ENCODE data around the gene SCAF8. TPM values are rescaled to one million over a fixed set of nuclear protein-coding genes. Genes with fewer than 3 reads are reported as not detected.

The SCAF8 gene
- total RNA-seq, 4 donors from 2014 or later, result 41.1 to 50.7 (median 44.9) TPM

GRCh38 chr6:154849475-154849874 lies 116.3 kb downstream of the SCAF8 start:
- 100% methylated on average over 1 of the region's 1 CpG for WGBS, 2 donors
- Histone ChIP-seq H3K9me3 (no peaks in the 10 kb centered on the region), H3K4me1 (peaks cover 0 to 31% (median 4%) of the 10 kb centered on the region in 4 donors), H3K27ac (no peak overlapping the region), H3K36me3 (peaks cover 0 to 23% (median 0%) of the 10 kb centered on the region in 3 donors), H3K4me3 (no peak overlapping the region), H3K27me3 (no peaks in the 10 kb centered on the region)
- TF ChIP-seq, protein P1, sequence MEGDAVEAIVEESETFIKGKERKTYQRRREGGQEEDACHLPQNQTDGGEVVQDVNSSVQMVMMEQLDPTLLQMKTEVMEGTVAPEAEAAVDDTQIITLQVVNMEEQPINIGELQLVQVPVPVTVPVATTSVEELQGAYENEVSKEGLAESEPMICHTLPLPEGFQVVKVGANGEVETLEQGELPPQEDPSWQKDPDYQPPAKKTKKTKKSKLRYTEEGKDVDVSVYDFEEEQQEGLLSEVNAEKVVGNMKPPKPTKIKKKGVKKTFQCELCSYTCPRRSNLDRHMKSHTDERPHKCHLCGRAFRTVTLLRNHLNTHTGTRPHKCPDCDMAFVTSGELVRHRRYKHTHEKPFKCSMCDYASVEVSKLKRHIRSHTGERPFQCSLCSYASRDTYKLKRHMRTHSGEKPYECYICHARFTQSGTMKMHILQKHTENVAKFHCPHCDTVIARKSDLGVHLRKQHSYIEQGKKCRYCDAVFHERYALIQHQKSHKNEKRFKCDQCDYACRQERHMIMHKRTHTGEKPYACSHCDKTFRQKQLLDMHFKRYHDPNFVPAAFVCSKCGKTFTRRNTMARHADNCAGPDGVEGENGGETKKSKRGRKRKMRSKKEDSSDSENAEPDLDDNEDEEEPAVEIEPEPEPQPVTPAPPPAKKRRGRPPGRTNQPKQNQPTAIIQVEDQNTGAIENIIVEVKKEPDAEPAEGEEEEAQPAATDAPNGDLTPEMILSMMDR (IDR thresholded peaks at IDR 0.05), result no peak
- TF ChIP-seq EP300 (IDR thresholded peaks at IDR 0.05), result no peak
- TF ChIP-seq POLR2A (IDR thresholded peaks at IDR 0.05), result no peak
- no peak for DNase-seq (ENCODE audit: low spot score in 2 of 2)

- Histone ChIP-seq H3K36me3 (peaks cover 0 to 23% (median 0%) of the 10 kb centered on the region in 3 donors), H3K27ac (no peak overlapping the region), H3K9me3 (no peaks in the 10 kb centered on the region), H3K27me3 (no peaks in the 10 kb centered on the region), H3K4me3 (no peak overlapping the region), H3K4me1 (peaks cover 0 to 18% (median 0%) of the 10 kb centered on the region in 4 donors)
- no peak for DNase-seq (ENCODE audit: low spot score in 2 of 2)
- WGBS, 2 donors, result 54 to 63% methylated on average over 3 of the region's 3 CpGs
- TF ChIP-seq, protein P1 (IDR thresholded peaks at IDR 0.05), result no peak
- TF ChIP-seq POLR2A (IDR thresholded peaks at IDR 0.05) (no peak), EP300 (IDR thresholded peaks at IDR 0.05) (no peak)
These were observed 119.5 kb downstream of the SCAF8 start for GRCh38 chr6:154852687-154853086.

- Histone ChIP-seq H3K27ac (no peak overlapping the region), H3K36me3 (peaks cover 0 to 8% (median 0%) of the 10 kb centered on the region in 3 donors), H3K9me3 (no peaks in the 10 kb centered on the region), H3K4me3 (no peak overlapping the region), H3K27me3 (no peaks in the 10 kb centered on the region), H3K4me1 (peaks cover 0 to 6% (median 0%) of the 10 kb centered on the region in 4 donors)
- TF ChIP-seq EP300 (IDR thresholded peaks at IDR 0.05), result no peak
- TF ChIP-seq, protein P1 (IDR thresholded peaks at IDR 0.05), result no peak
- no peak for TF ChIP-seq POLR2A (IDR thresholded peaks at IDR 0.05)
- WGBS, 2 donors, result 94 to 99% methylated on average over 5 of the region's 5 CpGs
- no peak for DNase-seq (ENCODE audit: low spot score in 2 of 2)
These were observed 124.3 kb downstream of the SCAF8 start for GRCh38 chr6:154857529-154857928.

- Histone ChIP-seq H3K27ac (no peak overlapping the region), H3K4me1 (no peaks in the 10 kb centered on the region), H3K27me3 (no peaks in the 10 kb centered on the region), H3K4me3 (no peak overlapping the region), H3K9me3 (no peaks in the 10 kb centered on the region), H3K36me3 (peaks cover 0 to 7% (median 0%) of the 10 kb centered on the region in 3 donors)
- TF ChIP-seq POLR2A (IDR thresholded peaks at IDR 0.05) (no peak), EP300 (IDR thresholded peaks at IDR 0.05) (no peak)
- TF ChIP-seq, protein P1 (IDR thresholded peaks at IDR 0.05), result no peak
- no peak for DNase-seq (ENCODE audit: low spot score in 2 of 2)
- 22 to 53% methylated on average over 1 of the region's 1 CpG for WGBS, 2 donors
These were observed 128.6 kb downstream of the SCAF8 start for GRCh38 chr6:154861825-154862224.

GRCh38 chr6:154862536-154862935 lies 129.3 kb downstream of the SCAF8 start:
- 90 to 94% methylated on average over 11 of the region's 11 CpGs for WGBS, 2 donors
- DNase-seq (ENCODE audit: low spot score in 2 of 2), result no peak
- Histone ChIP-seq H3K27me3 (no peaks in the 10 kb centered on the region), H3K36me3 (peaks cover 0 to 7% (median 0%) of the 10 kb centered on the region in 3 donors), H3K4me1 (peaks cover 0 to under 1% (median 0%) of the 10 kb centered on the region in 4 donors), H3K27ac (no peak overlapping the region), H3K4me3 (no peak overlapping the region), H3K9me3 (no peaks in the 10 kb centered on the region)
- no peak for TF ChIP-seq EP300 (IDR thresholded peaks at IDR 0.05)
- TF ChIP-seq POLR2A (IDR thresholded peaks at IDR 0.05), result no peak
- TF ChIP-seq, protein P1 (IDR thresholded peaks at IDR 0.05), result no peak
